HepG2 (cell line): ENCODE results near the gene FAM131C. TPM values are rescaled to one million over a fixed set of nuclear protein-coding genes. Genes with fewer than 3 reads are reported as not detected.
"Not testable (repeated sequence)": the region's sequence is repeated elsewhere in the genome, so short reads cannot be mapped to it uniquely, and the experiment has no call there.

ENCODE experiments used
- ATAC-seq: fragments of 200-7000 bp; cut with Tn5 transposase; 3 replicates; pipeline ENCODE4 v1.9.1; 2020; ENCODE audit warnings: mild to moderate bottlenecking, moderate library complexity
- BruUV-seq: library from RNA; stranded (reverse); fragments of 400-500 nt; replicated peaks from 2 replicates; lab custom pipeline; 2021; lab: Mats Ljungman, UMichigan
- CTCF ChIA-PET: fragments of 300-600 bp; formaldehyde crosslinking; extraction: SDS; loops from one replicate; lab custom pipeline; 2021; ENCODE audit warnings: low total read pairs, inconsistent platforms, low intra/inter-chr PET ratio; lab: Yijun Ruan, JAX
- POLR2A ChIA-PET: fragments of 350-600 bp; sonication (Branson Sonifier 250); formaldehyde crosslinking; loops from one replicate; lab custom pipeline; 2020; ENCODE audit warnings: antibody characterized with exemption, inconsistent platforms; lab: Yijun Ruan, JAX
- DNase-seq: peaks from one replicate; pipeline ENCODE4 v3.0.0-alpha.2; 2015; ENCODE audit warnings: low spot score
- FAIRE-seq: peaks from 3 replicates; lab custom pipeline; 2011; peaks lifted over from hg19 to GRCh38; lab: Jason Lieb, UNC
- H2AFZ ChIP-seq: one replicate; pipeline ENCODE4 v1.6.1; 2011; ENCODE audit warnings: low read length, inconsistent platforms
- H3K27ac ChIP-seq: fragments of 300-600 bp; 3 replicates; pipeline ENCODE4 v1.8.0; 2011; ENCODE audit warnings: mixed run types, mild to moderate bottlenecking, mixed read lengths, low read length, inconsistent platforms; ENCODE audit not compliant: insufficient read depth; ENCODE audit errors: extremely low read length
- H3K27me3 ChIP-seq, 2 experiments: fragments of 200-600 bp in 1 of 2; 2 replicates in 1 of 2; 3 replicates in 1 of 2; pipeline versions ENCODE4 v1.6.0 to v1.8.0; 2011; ENCODE audit warnings: low read length in 2 of 2, mild to moderate bottlenecking in 2 of 2, moderate library complexity in 2 of 2, inconsistent platforms in 1 of 2; ENCODE audit not compliant: insufficient read depth in 2 of 2, control insufficient read depth in 1 of 2
- H3K36me3 ChIP-seq, 2 experiments: fragments of 200-600 bp in 1 of 2; replicated peaks in 1 of 2; 2 replicates in 1 of 2; 3 replicates in 1 of 2; pipeline versions ENCODE4 v1.5.1 to v1.8.0; 2011; ENCODE audit warnings: low read length in 2 of 2, inconsistent platforms in 1 of 2; ENCODE audit not compliant: insufficient read depth in 2 of 2, control insufficient read depth in 1 of 2
- H3K4me1 ChIP-seq: 2 replicates; pipeline ENCODE4 v1.5.1; 2012; ENCODE audit warnings: low read length, inconsistent platforms; ENCODE audit not compliant: insufficient read depth
- H3K4me2 ChIP-seq: 2 replicates; pipeline ENCODE4 v1.6.0; 2011; ENCODE audit warnings: low read depth, low read length, inconsistent platforms
- H3K4me3 ChIP-seq, 3 experiments: fragments of 200-600 bp in 1 of 3; sonication (generic), shearing (Covaris generic) in 1 of 3; replicated peaks in 1 of 3; 2 replicates each; pipeline ENCODE4 v1.5.1; 2011 to 2016; ENCODE audit warnings: low read length in 3 of 3, inconsistent platforms in 2 of 3, low read depth in 2 of 3, mild to moderate bottlenecking in 2 of 3, control low read depth in 1 of 3, mixed read lengths in 1 of 3; ENCODE audit not compliant: insufficient read depth in 1 of 3
- H3K79me2 ChIP-seq: one replicate; pipeline ENCODE4 v1.6.1; 2011; ENCODE audit warnings: low read length, inconsistent platforms; ENCODE audit not compliant: insufficient read depth
- H3K9ac ChIP-seq: 2 replicates; pipeline ENCODE4 v1.6.0; 2011; ENCODE audit warnings: mild to moderate bottlenecking, low read depth, low read length, inconsistent platforms; ENCODE audit not compliant: insufficient read depth
- H3K9me3 ChIP-seq: 2 replicates; pipeline ENCODE4 v1.5.1; 2012; ENCODE audit warnings: mild to moderate bottlenecking, low read length
- H4K20me1 ChIP-seq: 2 replicates; pipeline ENCODE4 v1.6.0; 2011; ENCODE audit warnings: inconsistent platforms, mild to moderate bottlenecking, low read length, moderate library complexity; ENCODE audit not compliant: insufficient read depth
- CBX5 ChIP-seq: sonication (generic); formaldehyde crosslinking; IDR thresholded peaks from 2 replicates; pipeline ENCODE4 v1.4.0; 2020; ENCODE audit warnings: missing genetic modification reagents, borderline replicate concordance
- HDAC2 ChIP-seq: sonication (generic); formaldehyde crosslinking; IDR thresholded peaks from 2 replicates; pipeline ENCODE4 v1.4.0; 2020; ENCODE audit warnings: missing genetic modification reagents
- NRL ChIP-seq: sonication (generic); formaldehyde crosslinking; IDR thresholded peaks from 2 replicates; pipeline ENCODE4 v1.5.0; 2020; ENCODE audit warnings: missing genetic modification reagents, mild to moderate bottlenecking, moderate library complexity, borderline replicate concordance
- ZNF629 ChIP-seq: sonication (generic); formaldehyde crosslinking; conservative IDR thresholded peaks from 2 replicates; pipeline ENCODE4 v1.5.0; 2020; ENCODE audit warnings: missing genetic modification reagents
- ZNF768 ChIP-seq: sonication (generic); formaldehyde crosslinking; IDR thresholded peaks from 2 replicates; pipeline ENCODE4 v1.4.0; 2020; ENCODE audit warnings: missing genetic modification reagents
- WGBS: methylation state at CpG from one replicate; pipeline ENCODE4 v1.1.6; 2017; ENCODE audit warnings: low lambda C conversion rate; 5-methylcytosine and 5-hydroxymethylcytosine counted together
- in situ Hi-C: cut with HindIII; loops from 2 replicates; pipeline ENCODE4 v1.10.0; 2017; ENCODE audit warnings: low pct_unique_long_range_greater_than_20kb; ENCODE audit not compliant: extremely low pct_ligation_motif_present
- intact Hi-C: fragments of 100-400 bp; cut with micrococcal nuclease; formaldehyde crosslinking; loops from one replicate; pipeline ENCODE4 v1.10.0; 2022; ENCODE audit not compliant: unreplicated experiment
- polyA plus RNA-seq, 8 experiments: library from polyadenylated mRNA; depleted of rRNA in 3 of 8; stranded (reverse) in 7 of 8; unstranded in 1 of 8; fragments of >200 nt; fragmentation: Illumina TruSeq in 4 of 8; extraction: Trizol in 4 of 8; gene quantifications; 2 replicates each; pipeline versions ENCODE4 v1.2.1 to v1.2.3, GENCODE V29; 2011 to 2016; ENCODE audit warnings: low read depth in 4 of 8, missing spikeins in 1 of 8, mixed read lengths in 1 of 8; ENCODE audit not compliant: insufficient read depth in 1 of 8
- total RNA-seq, 5 experiments: library from RNA; depleted of rRNA; stranded (reverse); fragments of >200 nt; fragmentation: Illumina TruSeq; extraction: Trizol; gene quantifications; 2 replicates each; pipeline ENCODE4 v1.2.3, GENCODE V29; 2016; ENCODE audit warnings: low read depth in 1 of 5

The FAM131C gene
- total and polyA plus RNA-seq, 2 of the 13 experiments (the other 11 are each of a cell fraction or from before 2014, with no cell fraction given) = 0.07 TPM; not detected in 1

DNA sequence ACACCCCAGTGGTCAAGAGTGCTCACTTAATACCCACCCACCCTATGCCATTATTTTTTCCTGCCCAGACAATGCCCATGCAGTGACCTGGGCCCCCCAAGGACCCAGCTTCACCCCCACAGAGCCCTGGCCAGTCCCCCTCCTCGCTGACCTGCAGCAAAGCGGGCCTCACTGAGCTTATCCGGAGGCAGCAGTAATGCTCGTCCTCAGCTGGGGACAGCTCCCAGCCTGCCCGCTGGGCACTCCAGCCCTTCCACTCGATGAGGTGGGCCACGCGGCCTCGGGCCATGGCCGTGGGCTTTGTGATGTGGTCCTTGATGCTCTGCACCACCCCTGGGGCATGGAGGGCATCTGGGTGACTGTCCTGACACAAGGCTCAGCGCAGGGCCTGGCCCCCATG lies 37.0 kb downstream of the FAM131C start:
- H3K9ac ChIP-seq, H3K27ac ChIP-seq, H4K20me1 ChIP-seq, H3K4me3 ChIP-seq, H3K4me1 ChIP-seq, DNase-seq, H3K9me3 ChIP-seq, ATAC-seq, CTCF ChIA-PET, BruUV-seq, in situ Hi-C loops, H2AFZ ChIP-seq, intact Hi-C loops, H3K36me3 ChIP-seq, POLR2A ChIA-PET, H3K4me2 ChIP-seq, FAIRE-seq, H3K79me2 ChIP-seq: not testable (repeated sequence)
- peaks cover 7 to 19% of the 10 kb centered on the region in 2 experiments; a peak in 3 of 5 replicates for H3K27me3 ChIP-seq
- 37% methylated on average over 10 of the region's 11 CpGs for WGBS

DNA sequence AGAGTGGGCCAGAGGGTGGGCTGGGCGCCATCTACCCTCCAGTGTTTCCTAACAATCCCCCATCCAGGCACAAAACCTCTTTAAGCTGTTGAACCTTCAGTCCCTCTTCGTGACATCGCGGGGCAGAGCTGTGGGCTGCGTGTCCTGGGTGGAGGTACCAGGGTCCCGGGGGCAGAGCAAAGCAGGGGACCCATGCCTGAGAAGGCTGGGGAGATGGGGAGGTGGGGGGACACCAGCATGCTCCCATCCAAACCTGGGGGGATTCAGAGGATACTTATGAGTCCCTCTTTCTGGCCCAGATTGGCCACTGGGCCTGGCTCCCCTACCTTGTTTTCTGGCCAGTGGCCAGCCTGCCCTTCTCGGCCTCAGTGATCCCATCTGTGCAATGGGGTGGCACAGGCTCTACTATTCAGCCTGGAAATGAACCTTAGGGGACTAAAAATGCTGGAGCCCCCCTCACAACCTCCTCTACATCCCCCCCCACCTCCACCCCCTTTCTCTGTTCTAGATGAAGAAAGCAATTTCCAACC lies 40.3 kb downstream of the FAM131C start:
- H3K36me3 ChIP-seq, H3K9ac ChIP-seq, BruUV-seq, H4K20me1 ChIP-seq, DNase-seq, H2AFZ ChIP-seq, H3K4me2 ChIP-seq, H3K27ac ChIP-seq, in situ Hi-C loops, POLR2A ChIA-PET, FAIRE-seq, H3K4me1 ChIP-seq, H3K4me3 ChIP-seq, H3K9me3 ChIP-seq, ATAC-seq, H3K79me2 ChIP-seq: not testable (repeated sequence)
- intact Hi-C loops = loop anchor here (2.0 kb wide), 2 partner anchors 24 kb away; no protein-coding TSS in a partner anchor
- 59% methylated on average over 7 of the region's 7 CpGs for WGBS
- CTCF ChIA-PET = interaction anchor here (0.7 to 2.0 kb wide), 2 partner anchors 23 to 24 kb away, joined by 3 to 16 read pairs; no protein-coding TSS in a partner anchor
- peaks cover 9 to 22% of the 10 kb centered on the region in 2 experiments; a peak in 4 of 5 replicates for H3K27me3 ChIP-seq
- TF ChIP-seq ZNF629 (peak; percentile 76), CBX5 (peak; percentile 8; the same call in 1 of the 2 replicates), ZNF768 (0 out of 2 replicates have a peak, but pooled peaks have one; percentile 7), NRL (CRISPR knock-in tag) (0 out of 2 replicates have a peak, but pooled peaks have one; percentile 12), HDAC2 (CRISPR knock-in tag) (0 out of 2 replicates have a peak, but pooled peaks have one; percentile 11)
